ENCODE results near the gene NUP37. TPM values are rescaled to one million over a fixed set of nuclear protein-coding genes. Genes with fewer than 3 reads are reported as not detected.

Gene NUP37, protein sequence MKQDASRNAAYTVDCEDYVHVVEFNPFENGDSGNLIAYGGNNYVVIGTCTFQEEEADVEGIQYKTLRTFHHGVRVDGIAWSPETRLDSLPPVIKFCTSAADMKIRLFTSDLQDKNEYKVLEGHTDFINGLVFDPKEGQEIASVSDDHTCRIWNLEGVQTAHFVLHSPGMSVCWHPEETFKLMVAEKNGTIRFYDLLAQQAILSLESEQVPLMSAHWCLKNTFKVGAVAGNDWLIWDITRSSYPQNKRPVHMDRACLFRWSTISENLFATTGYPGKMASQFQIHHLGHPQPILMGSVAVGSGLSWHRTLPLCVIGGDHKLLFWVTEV
- 21.6 and 22.4 TPM in 2 replicates for polyA plus RNA-seq
- 11.7 and 14.4 TPM in 2 replicates for polyA minus RNA-seq

- no peaks in the 10 kb centered on the region for H3K9me3 ChIP-seq (ENCODE audit: low read length)
- no peaks in the 10 kb centered on the region for H3K9me2 ChIP-seq (ENCODE audit: insufficient read depth, low read length)
- no peaks in the 10 kb centered on the region for H4K20me1 ChIP-seq (ENCODE audit: insufficient read depth)
- H2AFZ ChIP-seq (ENCODE audit: low read depth, low read length): peak within 1 kb of the TSS; percentile 73
- peak within 1 kb of the TSS; percentile 69 for H3K27ac ChIP-seq (ENCODE audit: low read length)
- peak within 1 kb of the TSS; percentile 98 for H3K4me2 ChIP-seq (ENCODE audit: low read length)
- TF ChIP-seq EP300 (conservative IDR thresholded peaks at IDR 0.05; ENCODE audit: poor library complexity, severe bottlenecking) (no peak), MXI1 (conservative IDR thresholded peaks at IDR 0.05; ENCODE audit: poor library complexity, severe bottlenecking) (peak; percentile 97), SMC3 (conservative IDR thresholded peaks at IDR 0.05; ENCODE audit: poor library complexity) (peak; percentile 63), EZH2 (IDR thresholded peaks at IDR 0.05; ENCODE audit: borderline replicate concordance, insufficient read depth, low read length, poor library complexity, severe bottlenecking) (no peak), RAD21 (conservative IDR thresholded peaks at IDR 0.05) (peak; percentile 43), POLR2AphosphoS5 (IDR thresholded peaks at IDR 0.05) (peak; percentile 95), TAF1 (IDR thresholded peaks at IDR 0.05; ENCODE audit: low read depth) (peak; percentile 37)
- TF ChIP-seq, protein P1, sequence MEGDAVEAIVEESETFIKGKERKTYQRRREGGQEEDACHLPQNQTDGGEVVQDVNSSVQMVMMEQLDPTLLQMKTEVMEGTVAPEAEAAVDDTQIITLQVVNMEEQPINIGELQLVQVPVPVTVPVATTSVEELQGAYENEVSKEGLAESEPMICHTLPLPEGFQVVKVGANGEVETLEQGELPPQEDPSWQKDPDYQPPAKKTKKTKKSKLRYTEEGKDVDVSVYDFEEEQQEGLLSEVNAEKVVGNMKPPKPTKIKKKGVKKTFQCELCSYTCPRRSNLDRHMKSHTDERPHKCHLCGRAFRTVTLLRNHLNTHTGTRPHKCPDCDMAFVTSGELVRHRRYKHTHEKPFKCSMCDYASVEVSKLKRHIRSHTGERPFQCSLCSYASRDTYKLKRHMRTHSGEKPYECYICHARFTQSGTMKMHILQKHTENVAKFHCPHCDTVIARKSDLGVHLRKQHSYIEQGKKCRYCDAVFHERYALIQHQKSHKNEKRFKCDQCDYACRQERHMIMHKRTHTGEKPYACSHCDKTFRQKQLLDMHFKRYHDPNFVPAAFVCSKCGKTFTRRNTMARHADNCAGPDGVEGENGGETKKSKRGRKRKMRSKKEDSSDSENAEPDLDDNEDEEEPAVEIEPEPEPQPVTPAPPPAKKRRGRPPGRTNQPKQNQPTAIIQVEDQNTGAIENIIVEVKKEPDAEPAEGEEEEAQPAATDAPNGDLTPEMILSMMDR (IDR thresholded peaks at IDR 0.05; ENCODE audit: poor library complexity, severe bottlenecking): peak; percentile 41
- TF ChIP-seq, protein P2, sequence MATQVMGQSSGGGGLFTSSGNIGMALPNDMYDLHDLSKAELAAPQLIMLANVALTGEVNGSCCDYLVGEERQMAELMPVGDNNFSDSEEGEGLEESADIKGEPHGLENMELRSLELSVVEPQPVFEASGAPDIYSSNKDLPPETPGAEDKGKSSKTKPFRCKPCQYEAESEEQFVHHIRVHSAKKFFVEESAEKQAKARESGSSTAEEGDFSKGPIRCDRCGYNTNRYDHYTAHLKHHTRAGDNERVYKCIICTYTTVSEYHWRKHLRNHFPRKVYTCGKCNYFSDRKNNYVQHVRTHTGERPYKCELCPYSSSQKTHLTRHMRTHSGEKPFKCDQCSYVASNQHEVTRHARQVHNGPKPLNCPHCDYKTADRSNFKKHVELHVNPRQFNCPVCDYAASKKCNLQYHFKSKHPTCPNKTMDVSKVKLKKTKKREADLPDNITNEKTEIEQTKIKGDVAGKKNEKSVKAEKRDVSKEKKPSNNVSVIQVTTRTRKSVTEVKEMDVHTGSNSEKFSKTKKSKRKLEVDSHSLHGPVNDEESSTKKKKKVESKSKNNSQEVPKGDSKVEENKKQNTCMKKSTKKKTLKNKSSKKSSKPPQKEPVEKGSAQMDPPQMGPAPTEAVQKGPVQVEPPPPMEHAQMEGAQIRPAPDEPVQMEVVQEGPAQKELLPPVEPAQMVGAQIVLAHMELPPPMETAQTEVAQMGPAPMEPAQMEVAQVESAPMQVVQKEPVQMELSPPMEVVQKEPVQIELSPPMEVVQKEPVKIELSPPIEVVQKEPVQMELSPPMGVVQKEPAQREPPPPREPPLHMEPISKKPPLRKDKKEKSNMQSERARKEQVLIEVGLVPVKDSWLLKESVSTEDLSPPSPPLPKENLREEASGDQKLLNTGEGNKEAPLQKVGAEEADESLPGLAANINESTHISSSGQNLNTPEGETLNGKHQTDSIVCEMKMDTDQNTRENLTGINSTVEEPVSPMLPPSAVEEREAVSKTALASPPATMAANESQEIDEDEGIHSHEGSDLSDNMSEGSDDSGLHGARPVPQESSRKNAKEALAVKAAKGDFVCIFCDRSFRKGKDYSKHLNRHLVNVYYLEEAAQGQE (IDR thresholded peaks at IDR 0.05; ENCODE audit: borderline replicate concordance): no peak
- peak within 1 kb of the TSS; percentile 83 for H3K4me3 ChIP-seq (ENCODE audit: low read length)
- no peaks in the 10 kb centered on the region for H3K36me3 ChIP-seq (ENCODE audit: insufficient read depth, low read length)
- peak within 1 kb of the TSS; percentile 73 for H3K9ac ChIP-seq (ENCODE audit: low read length)
- H3K27me3 ChIP-seq (ENCODE audit: insufficient read depth, low read depth, low read length): no peaks in the 10 kb centered on the region
- peaks cover 14% of the 10 kb centered on the region for H3K79me2 ChIP-seq (replicated peaks; ENCODE audit: insufficient read depth, low read length)
- no peaks in the 10 kb centered on the region for H3F3A ChIP-seq (ENCODE audit: insufficient read depth, low read length, poor library complexity, severe bottlenecking)
These were observed at the start of gene NUP37, which contains the start of gene PARPBP for GRCh38 chr12:102119674-102120563. TSS of gene NUP37 (minus strand) at chr12:102120114. CDS start at chr12:102118518, 1,596 bp downstream. TSS of gene PARPBP (plus strand) at chr12:102120183. CDS start at chr12:102123889, 3,706 bp downstream.

Measured in neural cell (in vitro differentiated cells).